G401 (cell line): ENCODE results near the gene STAC3. TPM values are rescaled to one million over a fixed set of nuclear protein-coding genes. Genes with fewer than 3 reads are reported as not detected.

Source experiments
- DNase-seq: peaks from one replicate; pipeline ENCODE4 v3.0.0-alpha.2; 2015; ENCODE audit warnings: low spot score
- in situ Hi-C: cut with HindIII; loops from 2 replicates; pipeline ENCODE4 v1.10.0; 2016; ENCODE audit warnings: low sequenced_read_pairs, mixed read lengths
- total RNA-seq: library from RNA; depleted of rRNA; stranded (reverse); fragments of >200 nt; shearing (Covaris generic); gene quantifications from 2 replicates; pipeline ENCODE4 v1.2.3, GENCODE V29; 2014

The STAC3 gene
- total RNA-seq, 1 experiment from 2014 or later: 0.14 TPM

- in situ Hi-C loops: no loop called here
- DNase-seq: no peak
Observed at GRCh38 chr12:57258977-57259970, 8.3 kb upstream of the STAC3 start.

DNA sequence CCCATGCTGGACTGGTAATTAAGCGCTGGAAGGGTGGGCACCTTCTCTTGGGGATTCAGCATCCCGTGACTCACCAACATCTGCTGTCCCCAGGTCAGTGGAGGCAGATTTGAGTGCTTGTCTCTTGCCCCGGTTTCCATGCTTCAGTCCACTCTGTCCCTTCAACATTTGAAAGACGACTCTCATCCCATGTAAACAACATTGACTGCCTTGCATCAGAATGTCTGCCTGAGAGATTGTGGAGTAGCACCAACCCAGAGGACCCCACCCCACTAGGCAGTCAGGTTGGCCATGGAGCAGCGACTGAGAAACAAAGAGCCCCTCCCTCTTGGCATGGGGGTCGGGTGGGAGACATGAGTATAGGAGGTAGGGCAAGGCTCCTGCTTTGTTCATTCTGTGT is 4.9 kb upstream of the STAC3 start:
- in situ Hi-C loops: no loop called here
- no peak for DNase-seq

- in situ Hi-C loops: no loop called here
- no peak for DNase-seq
Observed at GRCh38 chr12:57254506-57255280, 3.7 kb upstream of the STAC3 start.

DNA sequence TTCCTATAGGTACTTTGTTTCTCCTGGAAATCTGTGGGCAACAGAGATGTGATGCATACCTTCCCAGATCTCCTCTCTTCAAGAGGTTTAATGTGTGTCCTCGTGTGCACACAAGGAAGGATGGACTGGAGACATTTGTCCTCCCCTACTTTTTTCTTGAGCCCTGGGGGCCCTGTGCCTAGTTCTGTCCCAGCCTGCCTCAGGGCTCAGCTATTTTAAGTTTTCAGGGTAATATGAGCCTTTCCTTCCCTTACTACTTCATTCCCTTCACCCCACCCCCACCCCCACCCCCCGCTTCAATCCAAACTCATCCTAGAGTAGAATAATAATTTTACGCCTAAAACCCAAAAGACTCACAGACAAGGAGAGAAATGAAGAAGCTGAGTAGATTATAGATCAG is 446 bp downstream of the STAC3 start:
- in situ Hi-C loops: no loop called here
- DNase-seq: no peak

DNA sequence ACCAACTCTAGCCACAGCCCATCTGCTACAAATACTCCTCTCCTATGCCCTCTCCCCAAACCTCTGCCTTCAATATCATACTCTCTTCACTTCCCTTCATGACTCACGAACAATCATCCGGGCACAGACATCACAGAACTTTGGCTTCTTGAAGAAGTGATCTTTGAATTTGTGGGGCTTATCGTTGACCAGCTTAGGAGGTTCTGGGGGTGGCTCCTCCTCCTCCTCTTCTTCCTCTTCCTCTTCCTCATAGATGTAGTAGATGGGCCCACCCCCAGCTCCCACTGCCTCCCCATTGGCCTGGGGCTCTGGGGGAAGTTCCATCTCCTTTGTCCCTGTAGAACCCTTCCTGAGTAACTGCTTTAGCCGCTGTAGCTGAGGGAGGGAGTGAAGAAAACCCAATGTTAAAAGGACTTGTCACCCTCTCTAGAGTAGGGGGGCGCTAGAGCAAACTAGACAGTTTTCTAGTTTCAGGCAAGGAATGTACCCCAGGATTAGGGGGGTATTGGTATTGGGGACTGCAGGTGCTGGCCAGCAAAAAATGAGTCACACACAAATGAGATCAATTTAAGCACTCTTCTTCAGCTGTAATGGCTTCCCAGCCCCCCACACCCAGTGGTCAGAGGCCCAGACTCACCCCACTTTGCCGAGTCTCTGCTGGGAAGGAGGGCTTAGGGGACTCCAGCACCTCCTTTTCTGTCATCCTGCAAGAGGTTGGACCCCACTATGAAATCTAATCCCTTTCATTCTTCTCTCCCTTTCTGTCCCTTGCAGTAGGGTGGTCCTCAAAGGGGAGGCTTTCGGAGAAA is 1.8 kb downstream of the STAC3 start:
- no peak for DNase-seq
- in situ Hi-C loops: no loop called here

- DNase-seq: no peak
- in situ Hi-C loops: no loop called here
Observed at GRCh38 chr12:57247041-57247440, 3.9 kb downstream of the STAC3 start.

- in situ Hi-C loops: no loop called here
- DNase-seq: no peak
Observed at GRCh38 chr12:57244312-57244696, 6.7 kb downstream of the STAC3 start.

- in situ Hi-C loops: no loop called here
Observed at GRCh38 chr12:57243521-57244311, 7.3 kb downstream of the STAC3 start.

GRCh38 chr12:57242691-57243454 is 8.1 kb downstream of the STAC3 start:
- peak; percentile 91 for DNase-seq
- in situ Hi-C loops: no loop called here

More at GRCh38 chr12:57243521-57244311, 7.3 kb downstream of the STAC3 start:
- peak; percentile 76 for DNase-seq

GRCh38 chr12:57242329-57242690 is 8.7 kb downstream of the STAC3 start:
- in situ Hi-C loops: no loop called here
- DNase-seq: peak; percentile 95

- peak; percentile 41 for DNase-seq
- in situ Hi-C loops: no loop called here
Observed at GRCh38 chr12:57241402-57242310, 9.3 kb downstream of the STAC3 start.

DNA sequence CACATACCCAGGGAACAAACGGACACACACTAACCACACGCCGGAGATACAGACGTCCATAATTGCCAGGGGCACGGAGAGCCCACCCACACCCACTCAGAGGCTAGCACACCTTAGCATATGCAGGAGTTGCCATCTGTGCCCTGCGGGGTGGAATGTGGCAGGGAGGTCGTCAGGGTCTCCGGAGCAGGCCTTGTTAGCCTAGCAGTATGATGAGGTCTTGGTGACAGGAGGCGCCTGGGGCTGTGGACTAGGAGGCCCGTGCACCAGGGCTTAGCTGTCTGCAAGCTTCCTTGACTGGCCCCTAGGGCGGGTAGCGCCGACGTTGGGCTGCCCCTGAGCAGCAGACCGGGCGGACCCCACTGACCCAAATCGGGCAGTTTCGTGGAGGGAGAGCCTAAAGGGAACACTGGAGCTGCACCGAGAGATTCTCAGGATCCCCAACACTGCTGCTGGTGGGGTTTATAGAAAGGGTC is 10.0 kb downstream of the STAC3 start:
- in situ Hi-C loops: no loop called here
- peak; percentile 64 for DNase-seq

GRCh38 chr12:57240066-57240921 is 10.7 kb downstream of the STAC3 start:
- peak; percentile 91 for DNase-seq
- in situ Hi-C loops: no loop called here

DNA sequence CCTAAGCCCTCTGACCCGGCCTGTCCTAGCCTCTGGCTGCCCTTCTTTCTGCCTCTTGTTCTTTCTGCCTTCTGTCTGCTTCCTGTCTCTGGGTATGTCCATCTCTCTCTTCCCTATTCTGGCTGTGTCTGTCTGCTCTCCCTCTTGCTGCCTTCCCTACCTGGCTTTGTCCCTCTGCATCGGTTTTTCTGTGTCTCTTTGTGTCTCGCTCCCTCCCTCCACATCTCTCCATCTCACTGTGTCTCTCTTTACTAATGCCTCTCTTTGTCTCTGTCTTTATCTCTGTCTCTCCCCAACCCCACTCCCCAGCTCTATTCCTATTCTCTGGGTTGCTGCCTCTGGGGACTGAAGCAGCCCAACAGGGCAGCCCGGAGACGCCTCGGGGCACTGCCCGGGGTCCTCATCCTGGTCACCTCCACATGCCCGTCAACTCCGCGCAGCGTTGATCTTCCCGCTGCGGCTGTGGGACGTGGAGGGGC is 11.4 kb downstream of the STAC3 start:
- in situ Hi-C loops: no loop called here
- DNase-seq: peak; percentile 65

GRCh38 chr12:57238854-57239554 is 12.0 kb downstream of the STAC3 start:
- peak; percentile 89 for DNase-seq
- in situ Hi-C loops: no loop called here
